HCT116 (cell line): ENCODE measurements around the gene UBE2D4. TPM values are rescaled to one million over a fixed set of nuclear protein-coding genes. Genes with fewer than 3 reads are reported as not detected.
A peak's percentile ranks its signal among the peaks of the same experiment; 100 is the strongest.

Source experiments
- ATAC-seq: fragments of 200-7000 bp; cut with Tn5 transposase; 2 replicates; pipeline ENCODE4 v1.9.1; 2020; ENCODE audit warnings: mild to moderate bottlenecking, moderate library complexity
- Bru-seq: library from RNA; stranded (reverse); fragments of 400-500 nt; gene quantifications from one replicate; lab custom pipeline; 2021; lab: Mats Ljungman, UMichigan
- BruChase-seq, 2 experiments: library from RNA; stranded (reverse); fragments of 400-500 nt; gene quantifications; one replicate each; lab custom pipeline; 2021; lab: Mats Ljungman, UMichigan
- BruUV-seq: library from RNA; stranded (reverse); fragments of 400-500 nt; replicated peaks from 2 replicates; lab custom pipeline; 2021; lab: Mats Ljungman, UMichigan
- CTCF ChIA-PET: fragments of 300-600 bp; sonication (Branson Sonifier 250); formaldehyde crosslinking; loops from one replicate; lab custom pipeline; 2021; ENCODE audit warnings: antibody characterized with exemption; lab: Charles Lee
- POLR2A ChIA-PET: fragments of 300-600, 350-600 bp; sonication (Branson Sonifier 250); formaldehyde crosslinking; loops from one replicate; lab custom pipeline; 2021; ENCODE audit warnings: antibody characterized with exemption; lab: Charles Lee
- RAD21 ChIA-PET, 2 experiments: fragments of 300-600 bp; sonication (Branson Sonifier 250); formaldehyde crosslinking; loops; one replicate each; lab custom pipeline; 2023; ENCODE audit warnings: low total read pairs in 2 of 2; ENCODE audit not compliant: uncharacterized antibody in 2 of 2, unreplicated experiment in 2 of 2, low non-redundant PET in 1 of 2; lab: Charles Lee
- DNase-seq: peaks from one replicate; pipeline ENCODE4 v3.0.0-alpha.2; 2010; ENCODE audit warnings: low read depth, low spot score
- H2AFZ ChIP-seq: fragments of 200-600 bp; shearing (Covaris generic), sonication (generic); 2 replicates; pipeline ENCODE4 v1.6.1; 2017; ENCODE audit warnings: low read depth, mixed run types, mixed read lengths, antibody characterized with exemption, low read length; ENCODE audit not compliant: poor library complexity, severe bottlenecking
- H3K27ac ChIP-seq: 2 replicates; pipeline ENCODE4 v1.5.1; 2012; ENCODE audit warnings: low read depth, low read length
- H3K27me3 ChIP-seq: fragments of 200-600 bp; sonication (generic); 2 replicates; pipeline ENCODE4 v1.6.1; 2016; ENCODE audit warnings: mixed run types, low read length, mixed read lengths; ENCODE audit not compliant: insufficient read depth
- H3K36me3 ChIP-seq, 2 experiments: fragments of 200-500 bp in 1 of 2; fragments of 200-600 bp in 1 of 2; sonication (Bioruptor generic) in 1 of 2; sonication (generic) in 1 of 2; 2 replicates each; pipeline versions ENCODE4 v1.5.1 to v1.6.1; 2014 to 2016; ENCODE audit warnings: low read length in 2 of 2, inconsistent platforms in 1 of 2, mixed read lengths in 1 of 2, mixed run types in 1 of 2; ENCODE audit not compliant: insufficient read depth in 2 of 2, control insufficient read depth in 1 of 2
- H3K4me1 ChIP-seq, 2 experiments: fragments of 200-600 bp in 1 of 2; sonication (generic) in 1 of 2; 2 replicates each; pipeline versions ENCODE4 v1.5.1 to v1.6.1; 2012 to 2017; ENCODE audit warnings: low read length in 2 of 2, inconsistent platforms in 1 of 2, mild to moderate bottlenecking in 1 of 2, mixed read lengths in 1 of 2, mixed run types in 1 of 2, moderate library complexity in 1 of 2; ENCODE audit not compliant: insufficient read depth in 2 of 2, control insufficient read depth in 1 of 2
- H3K4me2 ChIP-seq: fragments of 200-600 bp; sonication (generic); 2 replicates; pipeline ENCODE4 v1.6.1; 2017; ENCODE audit warnings: mixed run types, low read length, mixed read lengths
- H3K4me3 ChIP-seq, 2 experiments: fragments of 200-600 bp in 1 of 2; sonication (generic) in 1 of 2; replicated peaks in 1 of 2; 2 replicates each; pipeline ENCODE4 v1.5.1; 2011 to 2016; ENCODE audit warnings: low read length in 2 of 2, control low read depth in 1 of 2, low read depth in 1 of 2, mild to moderate bottlenecking in 1 of 2, mixed read lengths in 1 of 2, mixed run types in 1 of 2
- H3K79me2 ChIP-seq: fragments of 200-600 bp; sonication (generic); 2 replicates; pipeline ENCODE4 v1.6.1; 2017; ENCODE audit warnings: mild to moderate bottlenecking, mixed run types, low read length, moderate library complexity, mixed read lengths; ENCODE audit not compliant: insufficient read depth
- H3K9ac ChIP-seq: fragments of 200-600 bp; sonication (generic); 2 replicates; pipeline ENCODE4 v1.6.1; 2016; ENCODE audit warnings: low read length, mixed read lengths
- H3K9me2 ChIP-seq: fragments of 200-600 bp; sonication (generic), shearing (Covaris generic); 2 replicates; pipeline ENCODE4 v1.6.1; 2017; ENCODE audit warnings: mixed run types, mild to moderate bottlenecking, moderate library complexity; ENCODE audit not compliant: insufficient read depth
- H3K9me3 ChIP-seq, 2 experiments: fragments of 200-500 bp in 1 of 2; fragments of 200-600 bp in 1 of 2; sonication (Bioruptor generic) in 1 of 2; sonication (generic) in 1 of 2; 2 replicates each; pipeline ENCODE4 v1.6.1; 2014 to 2017; ENCODE audit warnings: low read length in 2 of 2, mixed read lengths in 2 of 2, inconsistent platforms in 1 of 2, low read depth in 1 of 2, mild to moderate bottlenecking in 1 of 2, mixed run types in 1 of 2, moderate library complexity in 1 of 2; ENCODE audit not compliant: control insufficient read depth in 1 of 2, insufficient read depth in 1 of 2
- H4K20me1 ChIP-seq: fragments of 200-600 bp; sonication (generic), shearing (Covaris generic); 2 replicates; pipeline ENCODE4 v1.6.1; 2017; ENCODE audit warnings: mixed run types, mild to moderate bottlenecking, moderate library complexity; ENCODE audit not compliant: insufficient read depth
- CBX3 ChIP-seq: IDR thresholded peaks from 2 replicates; pipeline ENCODE4 v1.6.1; 2012; ENCODE audit warnings: low read depth
- CEBPB ChIP-seq: IDR thresholded peaks from 2 replicates; pipeline ENCODE4 v1.6.1; 2012; ENCODE audit warnings: low read depth
- POLR2A ChIP-seq: IDR thresholded peaks from 2 replicates; pipeline ENCODE4 v1.7.0; 2011; ENCODE audit warnings: borderline replicate concordance; ENCODE audit not compliant: insufficient read depth, insufficient read length; ENCODE audit errors: extremely low read depth
- POLR2AphosphoS5 ChIP-seq: IDR thresholded peaks from 2 replicates; pipeline ENCODE4 v1.6.1; 2011; ENCODE audit warnings: mild to moderate bottlenecking, low read depth, low read length, moderate library complexity
- RAD21 ChIP-seq: IDR thresholded peaks from 2 replicates; pipeline ENCODE4 v1.6.1; 2012; ENCODE audit warnings: low read depth, mild to moderate bottlenecking
- REST ChIP-seq: IDR thresholded peaks from 2 replicates; pipeline ENCODE4 v1.6.1; 2012; ENCODE audit warnings: low read depth
- SIN3A ChIP-seq: IDR thresholded peaks from 2 replicates; pipeline ENCODE4 v1.6.1; 2012; ENCODE audit warnings: low read depth
- SP1 ChIP-seq: IDR thresholded peaks from 2 replicates; pipeline ENCODE4 v1.6.1; 2012; ENCODE audit warnings: low read depth
- YY1 ChIP-seq: IDR thresholded peaks from 2 replicates; pipeline ENCODE4 v1.6.1; 2011; ENCODE audit warnings: low read length, low read depth, moderate library complexity, mild to moderate bottlenecking; ENCODE audit not compliant: insufficient replicate concordance; ENCODE audit errors: extremely low read depth
- ZBTB33 ChIP-seq: IDR thresholded peaks from 2 replicates; pipeline ENCODE4 v1.6.1; 2011; ENCODE audit warnings: mild to moderate bottlenecking, low read length, moderate library complexity; ENCODE audit not compliant: insufficient replicate concordance; ENCODE audit errors: extremely low read depth
- ZFX ChIP-seq: fragments of 450-650 bp; IDR thresholded peaks from 2 replicates; pipeline ENCODE4 v1.6.1; 2017
- intact Hi-C: fragments of 100-400 bp; cut with micrococcal nuclease; formaldehyde crosslinking; loops from 2 replicates; pipeline ENCODE4 v1.10.0; 2022
- long read RNA-seq: library from polyadenylated mRNA; unstranded; transcript quantifications from one replicate; pipeline ENCODE4 v2.0.0, GENCODE V29; 2021; ENCODE audit not compliant: unreplicated experiment
- polyA plus RNA-seq: library from polyadenylated mRNA; unstranded; fragments of >200 nt; gene quantifications from 2 replicates; pipeline ENCODE4 v1.2.1, GENCODE V29; 2012; ENCODE audit warnings: missing spikeins
- total RNA-seq: library from RNA; stranded (reverse); gene quantifications from one replicate; pipeline ENCODE4 v1.2.1, GENCODE V29; 2021; ENCODE audit not compliant: unreplicated experiment
- TF ChIP-seq, protein P1 (sequence below): IDR thresholded peaks from 2 replicates; pipeline ENCODE4 v1.6.1; 2012

The UBE2D4 gene
- total RNA-seq (12.9 TPM), Bru-seq, nascent RNA (percentile 49 among the genes with signal in this experiment), BruChase-seq, experiment 1, labeled RNA remaining after a 6-hour chase (percentile 61 among the genes with signal in this experiment), BruChase-seq, experiment 2, labeled RNA remaining after a 2-hour chase (percentile 50 among the genes with signal in this experiment)
- 10.4 and 12.1 TPM in 2 replicates for polyA plus RNA-seq
- long read RNA-seq, partial matches to known transcripts = 0 of 12 reads
- long read RNA-seq, other reads (novel, unspliced or antisense) = 8 of 12 reads

DNA sequence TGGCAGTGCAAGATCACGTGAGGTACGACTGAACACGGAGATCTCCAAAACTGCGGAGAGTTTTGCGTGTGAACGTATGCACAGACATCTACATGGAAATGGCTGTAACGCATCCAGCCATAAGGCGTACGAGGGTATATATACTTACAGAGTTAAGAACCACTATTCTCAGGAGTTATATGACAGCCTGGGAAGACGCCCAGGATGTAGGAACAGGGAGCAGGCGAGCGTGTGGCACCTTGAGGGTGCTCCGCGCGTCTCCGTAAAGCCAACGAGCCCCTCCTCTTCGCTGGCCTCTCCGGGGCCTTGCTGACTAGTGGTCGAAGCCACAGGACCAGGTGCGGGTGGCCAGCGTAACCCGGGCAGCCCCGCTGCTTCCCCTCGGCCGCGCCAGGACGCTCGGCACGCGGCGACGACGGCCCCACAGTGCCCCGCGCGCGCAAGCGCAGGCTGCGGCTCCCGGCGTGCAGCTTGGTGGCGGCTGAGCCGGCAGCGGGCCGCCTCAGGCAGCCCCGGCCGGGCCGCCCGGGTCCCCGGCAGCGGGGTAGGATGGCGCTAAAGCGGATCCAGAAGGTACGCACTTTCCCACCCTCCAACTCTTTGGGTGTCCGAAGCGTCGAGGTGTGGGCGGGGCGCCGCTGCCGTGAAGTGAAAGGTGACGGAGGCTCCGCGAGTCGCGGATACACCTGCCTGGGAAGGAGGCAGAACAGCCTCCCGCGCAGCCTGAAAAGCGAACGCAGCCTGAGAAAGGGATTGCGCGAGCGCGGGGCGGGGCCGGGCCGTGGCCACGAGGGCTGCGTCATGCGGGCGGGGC, at the start of gene UBE2D4:
TSS of gene UBE2D4 (plus strand) at position 453 of the 814 bp plus-strand sequence. CDS start at position 550, 97 bp downstream.
- DNase-seq = peak; percentile 71
- ChIA-PET CTCF (no interaction called here), RAD21 (no interaction called here), POLR2A (no interaction called here)
- peaks cover 5 to 20% of the 10 kb centered on the region in 2 experiments; a peak in 3 of 4 replicates for H3K4me1 ChIP-seq
- H3K27ac ChIP-seq = peak within 1 kb of the TSS; percentile 78
- H3K9me3 ChIP-seq = peaks cover 0 to 4% of the 10 kb centered on the region in 2 experiments; a peak in 1 of 4 replicates
- no peaks in the 10 kb centered on the region for H3K36me3 ChIP-seq
- intact Hi-C loops = no loop called here
- peak within 1 kb of the TSS; percentile 85 for H2AFZ ChIP-seq
- H4K20me1 ChIP-seq = no peaks in the 10 kb centered on the region
- H3K9me2 ChIP-seq = no peaks in the 10 kb centered on the region
- H3K4me3 ChIP-seq = peak within 1 kb of the TSS; percentile 60 to 65
- H3K27me3 ChIP-seq = no peaks in the 10 kb centered on the region
- no peaks in the 10 kb centered on the region for H3K79me2 ChIP-seq
- ATAC-seq = peak; percentile 91
- BruUV-seq = TSS peak; percentile 56
- TF ChIP-seq ZFX (peak; percentile 80), SIN3A (peak; percentile 84), POLR2A (peak; percentile 95), ZBTB33 (peak; percentile 37), POLR2AphosphoS5 (peak; percentile 90), REST (no peak), CBX3 (no peak), SP1 (0 out of 2 replicates have a peak, but pooled peaks have one; percentile 5), RAD21 (no peak), YY1 (peak; percentile 19), CEBPB (peak; percentile 21; the same call in 1 of the 2 replicates)
- TF ChIP-seq, protein P1, sequence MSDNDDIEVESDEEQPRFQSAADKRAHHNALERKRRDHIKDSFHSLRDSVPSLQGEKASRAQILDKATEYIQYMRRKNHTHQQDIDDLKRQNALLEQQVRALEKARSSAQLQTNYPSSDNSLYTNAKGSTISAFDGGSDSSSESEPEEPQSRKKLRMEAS = peak; percentile 92
- peak within 1 kb of the TSS; percentile 98 for H3K4me2 ChIP-seq
- peak within 1 kb of the TSS; percentile 66 for H3K9ac ChIP-seq
